Neural progenitor cell (in vitro differentiated cells): Measurements from ENCODE around the gene VSTM4. TPM values are rescaled to one million over a fixed set of nuclear protein-coding genes. Genes with fewer than 3 reads are reported as not detected.

Experiments
- DNase-seq: peaks from one replicate; pipeline ENCODE4 v3.0.0-alpha.2; 2016; ENCODE audit warnings: low spot score
- H2AFZ ChIP-seq: fragments of 200-600 bp; sonication (generic); replicated peaks from 2 replicates; pipeline ENCODE4 v1.6.1; 2016; ENCODE audit warnings: antibody characterized with exemption
- H3F3A ChIP-seq: fragments of 200-600 bp; sonication (generic); 2 replicates; pipeline ENCODE4 v1.6.1; 2016; ENCODE audit warnings: antibody characterized with exemption, low read depth
- H3K27ac ChIP-seq: fragments of 200-600 bp; sonication (generic); 2 replicates; pipeline ENCODE4 v1.5.1; 2016; ENCODE audit warnings: mild to moderate bottlenecking
- H3K27me3 ChIP-seq: fragments of 200-600 bp; sonication (generic); 2 replicates; pipeline ENCODE4 v1.6.1; 2016; ENCODE audit warnings: mild to moderate bottlenecking, moderate library complexity
- H3K36me3 ChIP-seq: fragments of 200-600 bp; sonication (generic); 2 replicates; pipeline ENCODE4 v1.5.1; 2016
- H3K4me1 ChIP-seq: fragments of 200-600 bp; sonication (generic); 2 replicates; pipeline ENCODE4 v1.6.1; 2016; ENCODE audit warnings: mixed run types
- H3K4me2 ChIP-seq: fragments of 200-600 bp; sonication (generic); 2 replicates; pipeline ENCODE4 v1.6.1; 2016
- H3K4me3 ChIP-seq: fragments of 200-600 bp; sonication (generic); 2 replicates; pipeline ENCODE4 v1.5.1; 2016
- H3K79me2 ChIP-seq: fragments of 200-600 bp; sonication (generic); 2 replicates; pipeline ENCODE4 v1.6.1; 2016; ENCODE audit warnings: low read depth
- H3K9ac ChIP-seq: fragments of 200-600 bp; sonication (generic); 2 replicates; pipeline ENCODE4 v1.6.1; 2016
- H3K9me3 ChIP-seq: fragments of 200-600 bp; sonication (generic); 2 replicates; pipeline ENCODE4 v1.5.1; 2016; ENCODE audit warnings: low read depth
- H4K20me1 ChIP-seq: fragments of 200-600 bp; sonication (generic); 2 replicates; pipeline ENCODE4 v1.6.1; 2016; ENCODE audit warnings: low read depth
- H3K27ac Mint-ChIP-seq: 3 replicates; pipeline ENCODE4 v1.8.0; 2021; ENCODE audit warnings: mixed read lengths
- H3K27me3 Mint-ChIP-seq: 2 replicates; pipeline ENCODE4 v1.8.0; 2022; ENCODE audit warnings: low read depth, mild to moderate bottlenecking, inconsistent platforms, moderate library complexity, mixed read lengths; ENCODE audit not compliant: insufficient read depth
- H3K36me3 Mint-ChIP-seq: 3 replicates; pipeline ENCODE4 v1.8.0; 2021; ENCODE audit warnings: mixed read lengths
- H3K4me1 Mint-ChIP-seq: 3 replicates; pipeline ENCODE4 v1.8.0; 2021; ENCODE audit warnings: mixed read lengths
- H3K4me3 Mint-ChIP-seq: 3 replicates; pipeline ENCODE4 v1.8.0; 2021; ENCODE audit warnings: mild to moderate bottlenecking, moderate library complexity, mixed read lengths
- H3K9me3 Mint-ChIP-seq: 3 replicates; pipeline ENCODE4 v1.8.0; 2020; ENCODE audit warnings: mixed read lengths
- EZH2 ChIP-seq: fragments of 200-600 bp; sonication (generic); IDR thresholded peaks from 2 replicates; pipeline ENCODE4 v1.6.1; 2017; ENCODE audit warnings: antibody characterized with exemption, mild to moderate bottlenecking, moderate library complexity
- EZH2phosphoT487 ChIP-seq: fragments of 200-600 bp; sonication (generic); IDR thresholded peaks from 2 replicates; pipeline ENCODE4 v1.6.1; 2017; ENCODE audit warnings: antibody characterized with exemption
- total RNA-seq: library from RNA; depleted of rRNA; stranded (reverse); fragments of >200 nt; gene quantifications from 2 replicates; pipeline ENCODE4 v1.2.3, GENCODE V29; 2015; ENCODE audit warnings: low replicate concordance
- TF ChIP-seq, protein P1 (sequence below): fragments of 200-600 bp; sonication (generic); IDR thresholded peaks from 2 replicates; pipeline ENCODE4 v1.5.1; 2017; ENCODE audit warnings: antibody characterized with exemption, mild to moderate bottlenecking

The VSTM4 gene
- total RNA-seq, 1 donor from 2014 or later, result 0.92 TPM

GRCh38 chr10:49158404-49158803 lies 43.1 kb upstream of the VSTM4 start:
- Histone ChIP-seq H3K4me3 (no peak overlapping the region), H4K20me1 (no peaks in the 10 kb centered on the region), H3K27me3 (no peaks in the 10 kb centered on the region), H3K36me3 (no peaks in the 10 kb centered on the region), H3K79me2 (no peaks in the 10 kb centered on the region), H3K9me3 (peaks cover 4% of the 10 kb centered on the region), H3K9ac (no peak overlapping the region), H2AFZ (no peak overlapping the region), H3K27ac (no peak overlapping the region), H3F3A (no peaks in the 10 kb centered on the region), H3K4me2 (no peak overlapping the region), H3K4me1 (no peaks in the 10 kb centered on the region)
- no peak for TF ChIP-seq EZH2phosphoT487
- no peak for TF ChIP-seq EZH2
- TF ChIP-seq, protein P1, sequence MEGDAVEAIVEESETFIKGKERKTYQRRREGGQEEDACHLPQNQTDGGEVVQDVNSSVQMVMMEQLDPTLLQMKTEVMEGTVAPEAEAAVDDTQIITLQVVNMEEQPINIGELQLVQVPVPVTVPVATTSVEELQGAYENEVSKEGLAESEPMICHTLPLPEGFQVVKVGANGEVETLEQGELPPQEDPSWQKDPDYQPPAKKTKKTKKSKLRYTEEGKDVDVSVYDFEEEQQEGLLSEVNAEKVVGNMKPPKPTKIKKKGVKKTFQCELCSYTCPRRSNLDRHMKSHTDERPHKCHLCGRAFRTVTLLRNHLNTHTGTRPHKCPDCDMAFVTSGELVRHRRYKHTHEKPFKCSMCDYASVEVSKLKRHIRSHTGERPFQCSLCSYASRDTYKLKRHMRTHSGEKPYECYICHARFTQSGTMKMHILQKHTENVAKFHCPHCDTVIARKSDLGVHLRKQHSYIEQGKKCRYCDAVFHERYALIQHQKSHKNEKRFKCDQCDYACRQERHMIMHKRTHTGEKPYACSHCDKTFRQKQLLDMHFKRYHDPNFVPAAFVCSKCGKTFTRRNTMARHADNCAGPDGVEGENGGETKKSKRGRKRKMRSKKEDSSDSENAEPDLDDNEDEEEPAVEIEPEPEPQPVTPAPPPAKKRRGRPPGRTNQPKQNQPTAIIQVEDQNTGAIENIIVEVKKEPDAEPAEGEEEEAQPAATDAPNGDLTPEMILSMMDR, result no peak
- H3K9me3 Mint-ChIP-seq, result no peaks in the 10 kb centered on the region
- no peaks in the 10 kb centered on the region for H3K4me1 Mint-ChIP-seq
- peaks cover 4% of the 10 kb centered on the region for H3K27me3 Mint-ChIP-seq
- DNase-seq, result no peak
- H3K36me3 Mint-ChIP-seq, result no peaks in the 10 kb centered on the region
- no peak overlapping the region for H3K4me3 Mint-ChIP-seq
- H3K27ac Mint-ChIP-seq, result no peak overlapping the region

GRCh38 chr10:49157229-49157628 lies 41.9 kb upstream of the VSTM4 start:
- H3K79me2 ChIP-seq, result no peaks in the 10 kb centered on the region
- DNase-seq, result no peak
- H3F3A ChIP-seq, result no peaks in the 10 kb centered on the region
- no peak overlapping the region for H2AFZ ChIP-seq
- no peaks in the 10 kb centered on the region for H3K36me3 ChIP-seq
- H3K27me3 Mint-ChIP-seq, result peaks cover 2% of the 10 kb centered on the region
- no peaks in the 10 kb centered on the region for H3K36me3 Mint-ChIP-seq
- no peak overlapping the region for H3K27ac Mint-ChIP-seq
- H4K20me1 ChIP-seq, result no peaks in the 10 kb centered on the region
- H3K9ac ChIP-seq, result no peak overlapping the region
- H3K4me1 Mint-ChIP-seq, result no peaks in the 10 kb centered on the region
- H3K27ac ChIP-seq, result no peak overlapping the region
- no peak overlapping the region for H3K4me3 ChIP-seq
- no peaks in the 10 kb centered on the region for H3K27me3 ChIP-seq
- H3K9me3 ChIP-seq, result peaks cover 4% of the 10 kb centered on the region
- TF ChIP-seq, protein P1, result no peak
- TF ChIP-seq EZH2 (no peak), EZH2phosphoT487 (no peak)
- H3K4me1 ChIP-seq, result no peaks in the 10 kb centered on the region
- no peaks in the 10 kb centered on the region for H3K9me3 Mint-ChIP-seq
- H3K4me3 Mint-ChIP-seq, result no peak overlapping the region
- no peak overlapping the region for H3K4me2 ChIP-seq

- Histone ChIP-seq H4K20me1 (no peaks in the 10 kb centered on the region), H3K4me1 (no peaks in the 10 kb centered on the region), H3K27ac (no peak overlapping the region), H3K4me2 (no peak overlapping the region), H2AFZ (no peak overlapping the region), H3K79me2 (no peaks in the 10 kb centered on the region), H3K9me3 (peaks cover 4% of the 10 kb centered on the region), H3K27me3 (no peaks in the 10 kb centered on the region), H3K9ac (no peak overlapping the region), H3K36me3 (no peaks in the 10 kb centered on the region), H3F3A (no peaks in the 10 kb centered on the region), H3K4me3 (no peak overlapping the region)
- no peak overlapping the region for H3K27ac Mint-ChIP-seq
- no peak overlapping the region for H3K4me3 Mint-ChIP-seq
- DNase-seq, result no peak
- no peaks in the 10 kb centered on the region for H3K36me3 Mint-ChIP-seq
- peaks cover 5% of the 10 kb centered on the region for H3K27me3 Mint-ChIP-seq
- H3K9me3 Mint-ChIP-seq, result no peaks in the 10 kb centered on the region
- no peaks in the 10 kb centered on the region for H3K4me1 Mint-ChIP-seq
- TF ChIP-seq EZH2 (no peak), EZH2phosphoT487 (no peak)
- TF ChIP-seq, protein P1, result no peak
Observed at GRCh38 chr10:49154641-49155040, 39.3 kb upstream of the VSTM4 start.
